SIG-M5 treated with dmso at 0.1 percent for 504 hours (cell line): Measurements from ENCODE around the gene ILDR2.

Experiments used
- DNase-seq: peaks from one replicate; lab custom pipeline; 2025; ENCODE audit not compliant: unreplicated experiment; lab: John Stamatoyannopoulos, UW

The ILDR2 gene

DNA sequence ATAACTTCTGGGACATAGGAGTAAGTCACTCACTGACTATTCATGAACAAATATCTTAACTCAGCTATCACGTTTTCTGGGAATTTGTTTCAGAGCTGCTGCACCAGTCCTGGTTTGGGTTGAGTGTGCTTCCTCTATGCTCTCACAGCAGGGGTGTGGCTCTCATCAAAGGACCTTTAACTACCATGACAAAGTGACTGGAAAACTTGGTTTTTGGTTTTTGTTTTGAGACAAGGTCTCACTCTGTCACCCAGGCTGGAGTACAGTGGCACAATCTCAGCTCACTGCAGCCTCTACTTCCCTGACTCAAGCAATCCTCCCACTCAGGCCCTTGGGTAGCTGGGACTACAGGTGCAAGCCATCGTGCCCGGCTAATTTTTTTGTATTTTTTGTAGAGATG, 4.1 kb downstream of the ILDR2 start:
- no peak for DNase-seq

DNA sequence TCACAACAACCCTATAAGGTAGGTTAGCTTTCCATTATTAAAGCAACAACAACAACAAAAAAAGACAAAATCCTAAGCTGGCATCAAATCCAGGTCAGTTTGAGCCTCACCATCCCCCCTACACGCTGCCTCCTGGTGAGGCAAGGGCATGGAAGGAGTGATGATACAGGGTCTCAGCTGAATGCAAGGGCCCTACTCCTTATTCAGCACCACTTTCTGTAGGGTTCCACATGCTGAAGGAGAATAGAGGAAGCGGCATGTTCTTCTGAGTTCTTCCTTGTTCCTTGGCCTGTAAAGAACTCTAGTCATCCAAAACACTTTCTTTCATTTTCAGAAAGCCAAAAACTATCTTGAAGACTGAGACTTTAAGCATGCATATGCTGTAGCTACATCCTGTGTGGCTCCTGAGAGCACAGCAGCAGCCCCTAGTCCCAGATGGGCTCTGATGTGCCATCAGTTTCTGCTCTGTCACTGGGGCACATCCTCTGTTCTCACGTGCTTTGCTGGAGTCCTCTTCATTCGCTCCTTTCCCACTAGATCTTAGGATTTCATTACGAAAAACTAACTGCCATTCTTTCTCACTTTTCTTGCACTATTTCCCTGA, 6.2 kb downstream of the ILDR2 start:
- DNase-seq, result no peak

DNA sequence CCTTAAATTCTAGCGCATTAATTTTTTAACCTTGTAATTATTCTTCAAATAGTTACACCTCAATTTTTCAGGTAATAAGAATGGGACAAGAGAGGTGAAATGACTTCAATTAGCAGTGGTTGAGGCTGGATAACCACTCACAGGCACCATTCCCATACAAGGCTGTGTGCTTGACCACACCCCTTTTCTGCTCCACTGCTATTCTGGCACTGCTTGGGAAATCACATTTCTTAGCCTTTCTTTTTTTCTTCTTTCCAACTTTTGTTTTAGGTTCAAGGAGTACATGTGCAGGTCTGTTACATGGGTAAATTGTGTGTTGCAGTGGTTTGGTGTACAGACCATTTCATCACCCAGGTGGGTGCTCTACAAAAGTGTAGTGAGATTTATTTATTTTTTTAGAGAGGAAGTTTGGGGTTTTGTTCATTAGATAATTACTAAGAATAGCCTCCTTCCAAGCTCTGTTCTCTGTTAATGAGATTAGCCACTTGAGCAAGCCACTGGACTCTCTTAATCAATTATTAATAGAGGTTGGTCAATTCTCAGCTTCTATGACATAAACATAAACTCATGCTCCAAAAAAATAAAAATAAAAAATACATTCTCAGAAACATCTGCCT, 14.4 kb downstream of the ILDR2 start:
- DNase-seq, result no peak

DNA sequence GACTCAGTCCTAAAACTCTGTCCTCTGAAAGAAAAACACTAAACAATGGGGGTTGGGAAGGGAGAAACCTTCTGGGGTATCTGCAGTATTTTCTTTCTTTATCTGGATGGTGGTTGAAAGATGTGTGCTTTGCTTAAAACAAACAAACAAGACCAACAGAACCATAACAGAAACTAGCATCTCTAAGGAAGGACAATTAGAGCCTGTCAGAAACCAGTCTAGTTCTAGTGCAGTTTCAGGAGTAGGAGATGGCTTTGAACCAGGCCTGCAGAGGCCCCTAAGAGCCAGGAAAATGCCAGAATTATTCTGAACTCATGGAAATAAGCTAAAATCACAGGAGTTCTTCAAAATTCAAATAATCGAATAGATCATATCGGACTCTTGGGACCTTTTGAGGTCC, 18.5 kb downstream of the ILDR2 start:
- DNase-seq, result no peak

DNA sequence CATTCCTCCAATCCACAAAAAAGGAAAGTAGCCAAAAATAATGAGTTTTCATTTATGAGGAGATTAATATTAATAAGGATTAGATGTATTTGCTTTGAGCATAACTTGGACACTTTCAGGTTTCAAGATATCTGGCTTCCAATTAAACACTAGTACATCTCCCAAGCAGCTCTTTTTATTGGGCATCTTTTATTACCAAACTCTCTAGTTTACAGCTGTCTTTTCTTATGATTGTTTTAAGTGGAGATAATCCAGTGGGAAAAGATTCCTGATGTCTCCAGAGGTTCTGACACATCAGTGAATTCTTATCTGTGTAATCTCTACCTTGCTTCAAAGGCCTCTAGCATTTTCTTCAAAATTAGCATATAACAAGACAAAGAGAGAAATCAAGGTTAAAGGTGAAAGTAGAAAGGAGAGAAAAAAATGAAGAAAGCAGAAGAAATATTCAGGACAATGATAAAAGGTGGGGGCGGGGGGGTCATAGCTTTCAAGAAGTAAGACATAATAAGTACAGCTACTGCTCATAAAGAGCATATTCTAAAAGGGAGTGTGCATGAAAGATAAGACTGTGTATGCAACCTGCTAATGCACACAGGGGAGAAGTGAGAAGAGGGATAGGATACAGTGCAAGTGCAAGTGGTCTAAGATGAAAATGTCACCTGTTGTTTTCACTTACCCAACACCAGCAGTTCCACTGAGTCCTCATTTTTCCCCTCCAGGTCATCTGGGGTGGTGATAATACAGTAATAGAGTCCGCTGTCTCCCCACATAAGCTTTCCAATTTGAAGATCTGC, 19.1 kb downstream of the ILDR2 start:
- no peak for DNase-seq

DNA sequence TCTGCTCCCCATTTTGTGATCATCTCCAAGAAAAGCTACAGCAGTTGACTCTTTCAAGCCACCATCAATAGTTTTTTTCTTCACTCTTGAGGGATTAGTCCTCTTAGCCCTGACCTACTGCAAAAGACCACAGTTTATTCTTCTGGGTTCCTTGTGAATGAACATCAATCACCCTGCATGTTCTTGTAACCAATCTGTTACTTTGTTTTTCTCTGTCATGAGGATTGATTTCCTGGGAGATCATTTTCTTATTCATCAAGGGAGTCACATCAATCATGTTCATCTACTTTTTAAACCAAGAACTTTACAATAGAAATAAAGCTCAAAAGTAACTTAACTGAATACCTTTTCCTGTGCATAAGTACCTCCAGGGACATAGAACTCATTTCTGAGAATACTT, 21.8 kb downstream of the ILDR2 start:
- DNase-seq, result no peak

DNA sequence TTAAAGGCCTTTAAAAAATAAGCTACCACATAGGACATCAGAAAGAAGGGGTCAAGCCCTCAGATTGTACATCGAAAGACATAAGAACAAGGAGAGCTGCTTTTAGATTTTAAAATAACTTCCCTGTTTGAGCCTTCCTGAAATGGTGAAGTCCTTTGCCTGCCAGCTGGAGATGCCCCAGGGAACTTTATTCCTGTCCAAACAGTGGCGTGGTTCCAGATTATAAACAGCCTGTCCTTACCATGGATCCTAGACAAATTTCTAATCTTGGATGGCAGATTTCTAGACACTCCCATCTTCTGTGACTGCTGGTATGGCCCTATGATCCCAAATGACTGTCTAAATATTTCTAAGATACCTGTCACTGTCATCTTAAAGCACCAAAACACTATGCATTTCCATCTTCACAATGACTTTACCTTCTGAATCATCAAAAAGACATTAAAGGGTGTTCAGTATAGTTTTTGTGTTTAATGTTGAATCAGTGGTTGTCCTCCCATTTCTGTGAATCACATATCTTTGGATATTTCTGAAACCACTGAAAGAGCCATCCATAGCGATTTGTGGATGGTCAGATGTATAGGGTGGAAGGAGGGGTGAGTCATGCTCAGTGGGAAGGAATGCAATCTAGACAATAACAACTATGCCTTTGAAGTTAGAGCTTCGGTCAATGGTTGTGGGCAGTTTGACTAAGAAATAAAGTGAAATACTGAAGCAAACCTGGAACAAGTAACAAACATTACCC, 23.2 kb downstream of the ILDR2 start:
- DNase-seq, result no peak

DNA sequence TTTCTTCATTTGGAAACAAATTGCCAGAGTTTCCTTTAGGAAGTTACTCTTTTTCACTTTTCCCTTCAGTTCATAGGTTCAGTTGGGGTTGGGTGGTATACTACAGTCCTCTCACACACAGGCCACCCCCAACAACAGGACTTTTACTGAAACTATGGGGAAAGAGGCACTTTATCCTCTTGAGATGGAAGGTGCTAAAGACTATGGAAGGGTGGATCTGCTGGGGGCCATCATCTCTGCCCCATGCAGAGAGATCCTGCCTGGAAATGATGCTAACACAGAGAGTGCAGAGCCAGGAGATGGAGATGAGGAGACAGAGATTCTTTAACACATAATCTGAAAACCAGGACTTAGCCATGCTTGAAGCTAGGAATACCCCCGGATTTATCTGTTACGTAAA, 24.3 kb downstream of the ILDR2 start:
- DNase-seq, result no peak

DNA sequence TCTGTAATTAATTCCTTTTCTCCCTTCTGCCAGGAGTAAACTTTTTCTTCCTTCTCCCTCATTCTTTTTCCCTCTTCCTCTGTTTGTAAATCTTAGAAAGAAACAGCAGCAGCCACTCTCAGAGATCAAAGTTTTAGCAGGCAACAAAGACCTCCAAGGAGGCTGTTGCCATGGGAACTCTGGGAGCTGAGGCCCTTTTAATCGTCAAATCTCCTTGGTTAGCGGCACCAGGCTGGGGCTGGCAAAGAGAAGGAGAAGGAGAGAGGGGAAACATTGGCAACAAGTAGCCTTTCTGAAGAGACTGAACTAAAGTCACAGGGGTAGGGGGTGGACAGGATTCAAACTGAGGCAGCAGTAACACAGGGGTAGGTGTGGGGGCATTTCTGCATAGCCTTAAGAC, 25.2 kb downstream of the ILDR2 start:
- no peak for DNase-seq

DNA sequence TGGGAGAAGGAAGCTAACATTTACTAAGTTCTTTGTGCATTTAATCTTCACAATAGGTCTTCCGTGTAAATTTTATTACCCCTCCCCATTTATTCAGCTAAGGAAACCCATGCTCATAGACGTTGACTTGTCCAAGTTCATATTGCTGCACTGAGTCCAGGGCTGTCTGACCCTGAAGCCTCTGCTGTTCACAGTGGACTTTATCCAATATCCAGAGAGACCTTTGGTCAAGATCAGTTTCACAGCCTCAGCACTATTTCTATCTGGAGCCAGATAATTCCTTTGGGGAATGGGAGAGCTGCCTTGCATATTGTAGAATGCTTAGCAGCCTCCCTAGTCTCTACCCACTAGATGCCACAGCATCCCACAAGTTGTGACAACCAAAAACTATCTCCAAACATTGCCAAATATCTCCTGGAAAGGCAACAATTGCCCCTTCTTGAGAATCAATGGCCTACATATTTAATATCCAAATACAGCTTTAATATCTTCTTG, 26.4 kb downstream of the ILDR2 start:
- no peak for DNase-seq

DNA sequence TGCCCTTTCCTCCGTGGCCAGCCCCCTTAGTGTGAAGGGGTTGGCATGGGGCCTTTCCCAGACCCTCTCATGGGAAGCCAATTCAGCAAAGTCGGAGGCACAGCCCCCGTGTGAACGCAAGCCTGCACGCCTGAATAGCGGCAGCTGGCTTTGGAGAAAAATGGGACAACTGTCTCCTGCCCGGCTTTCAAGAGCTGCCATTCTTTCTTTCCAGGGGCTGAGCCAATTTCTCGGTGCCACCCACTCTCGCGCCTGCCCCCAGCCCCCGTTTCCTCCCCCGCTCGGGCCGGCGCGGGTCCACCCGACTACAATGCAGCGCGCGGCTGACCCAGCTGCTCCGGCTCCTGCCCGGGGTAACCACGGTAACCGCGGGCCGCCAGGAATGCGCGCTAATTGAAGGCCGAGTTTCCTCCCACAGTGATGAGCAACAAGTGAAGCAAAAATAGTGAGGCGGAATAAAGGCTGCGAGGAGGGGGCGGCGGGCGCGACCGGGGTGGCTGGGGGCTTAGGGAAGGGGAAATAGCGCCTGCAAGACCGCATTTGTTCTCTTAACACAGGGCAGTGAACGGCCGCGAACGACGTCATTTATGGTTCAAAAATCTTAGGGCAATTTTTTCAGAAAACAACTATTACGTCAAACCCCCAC, 27.8 kb downstream of the ILDR2 start:
- DNase-seq, result no peak

DNA sequence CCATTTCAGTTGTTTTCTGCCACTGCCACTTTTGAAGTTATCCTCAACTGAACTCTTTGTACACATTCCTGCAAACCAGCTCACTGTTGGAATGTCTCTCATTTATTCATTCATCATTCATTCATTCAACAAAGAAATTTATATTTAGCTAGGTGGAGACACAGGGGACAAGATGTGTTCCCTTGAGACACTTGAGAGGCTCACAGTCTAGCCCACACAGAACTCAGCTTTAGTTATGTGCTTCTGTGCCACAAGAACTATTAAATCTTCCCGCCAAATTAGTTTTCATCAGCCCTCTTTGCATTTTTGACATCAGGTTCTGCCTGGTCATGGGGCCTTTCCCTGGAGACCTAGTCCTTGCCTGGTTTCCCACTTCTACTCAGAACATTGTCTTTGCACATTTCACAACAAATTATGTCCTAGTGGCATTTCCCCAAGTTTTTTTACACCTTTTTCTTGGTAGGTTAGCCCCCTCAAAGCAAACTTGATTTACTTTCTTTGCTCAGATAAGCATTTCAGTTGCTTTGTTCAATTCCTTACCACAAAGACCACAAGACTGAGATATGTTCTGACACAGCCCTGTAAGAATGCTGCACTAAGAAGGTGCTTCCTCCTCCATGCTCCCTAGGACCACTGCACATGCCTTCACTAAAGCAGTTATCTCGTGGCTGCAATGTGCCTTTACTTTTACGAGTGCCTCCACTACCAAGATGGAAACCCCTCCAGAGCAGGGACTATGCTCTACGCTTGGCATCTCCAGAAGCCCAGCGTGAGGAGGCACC, 31.0 kb downstream of the ILDR2 start:
- no peak for DNase-seq

DNA sequence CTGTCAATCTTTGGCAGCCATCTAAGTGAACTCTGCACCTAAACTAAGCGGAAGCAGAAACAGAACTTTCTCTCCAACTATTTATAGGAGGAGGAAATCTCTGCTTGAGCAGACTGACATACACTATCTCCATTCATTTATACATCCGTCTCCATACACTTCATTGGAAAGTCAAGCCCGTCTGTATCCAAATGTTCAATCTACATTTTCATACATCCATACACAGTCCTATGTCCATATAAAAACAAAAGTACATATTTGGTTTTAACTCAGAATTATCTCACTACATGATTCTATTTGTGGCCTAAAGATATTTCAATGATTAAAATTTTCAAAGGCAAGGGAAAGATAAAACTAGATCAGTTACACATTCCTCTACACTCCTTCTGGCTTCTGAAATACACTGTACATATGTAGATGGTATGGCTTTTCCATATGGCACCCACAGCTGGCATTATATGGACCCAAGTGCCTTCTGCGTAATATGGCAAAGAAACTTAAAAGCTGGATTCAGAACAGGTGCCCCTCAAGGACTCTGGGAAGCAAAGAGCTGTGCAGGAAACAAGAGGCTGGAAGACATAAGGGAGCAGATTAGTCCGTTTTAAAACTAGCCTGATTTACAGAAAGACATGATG, 35.5 kb downstream of the ILDR2 start:
- no peak for DNase-seq

DNA sequence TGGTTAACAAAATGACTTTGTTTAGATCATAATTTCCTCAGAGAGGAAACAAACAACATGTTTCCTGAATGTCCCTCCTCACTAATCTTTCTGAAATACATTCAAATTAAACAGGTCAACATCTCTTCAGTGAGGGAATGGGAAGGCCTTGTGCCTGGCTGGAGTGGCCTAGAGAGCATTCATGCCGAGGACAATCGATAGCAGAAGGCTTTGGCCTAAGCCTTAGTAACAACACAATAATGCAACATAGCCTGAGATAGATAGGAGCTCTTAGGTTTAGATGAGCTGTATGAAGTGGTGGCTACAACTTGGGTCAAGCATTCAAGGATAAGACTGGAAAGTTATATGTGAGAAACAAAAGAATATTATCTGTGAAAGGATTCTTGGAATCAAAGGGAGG, 37.4 kb downstream of the ILDR2 start:
- DNase-seq, result no peak

DNA sequence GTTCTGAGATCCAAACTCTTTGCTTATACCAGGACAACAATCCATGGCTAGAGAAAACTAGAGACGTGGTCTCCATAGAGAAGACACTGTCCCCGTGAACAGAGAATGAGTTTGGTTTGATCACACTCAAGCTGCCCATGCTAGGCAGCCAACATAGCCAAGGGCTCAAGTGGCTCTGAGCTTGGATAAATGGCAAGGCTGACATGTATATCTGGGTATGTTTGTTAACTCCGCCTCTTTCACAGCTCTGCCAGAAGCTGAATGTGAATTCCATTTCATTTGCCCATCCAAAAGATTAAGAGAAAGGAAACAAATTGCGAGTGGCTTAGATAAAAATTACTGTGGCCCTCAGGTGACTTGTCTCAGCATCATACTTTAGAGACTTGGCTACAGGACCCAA, 38.0 kb downstream of the ILDR2 start:
- no peak for DNase-seq

DNA sequence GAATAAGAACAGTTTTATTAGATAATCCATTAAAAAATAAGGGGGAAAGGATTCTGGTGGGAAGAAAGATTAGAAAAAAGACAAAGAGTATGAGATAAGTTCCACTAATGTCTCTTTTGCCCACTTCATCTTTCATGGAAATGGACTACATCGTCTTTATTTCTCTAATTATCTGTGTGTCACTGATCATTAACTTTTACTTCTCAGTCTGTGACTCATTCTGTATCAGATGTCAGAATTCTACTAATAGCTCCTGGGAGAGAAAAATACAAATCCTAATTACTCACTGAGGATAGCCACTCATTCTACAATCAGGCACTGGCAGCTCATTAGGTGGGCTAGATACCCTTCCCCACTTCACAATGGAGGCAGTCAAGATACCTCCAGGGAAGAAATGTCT, 41.7 kb downstream of the ILDR2 start:
- DNase-seq, result no peak

DNA sequence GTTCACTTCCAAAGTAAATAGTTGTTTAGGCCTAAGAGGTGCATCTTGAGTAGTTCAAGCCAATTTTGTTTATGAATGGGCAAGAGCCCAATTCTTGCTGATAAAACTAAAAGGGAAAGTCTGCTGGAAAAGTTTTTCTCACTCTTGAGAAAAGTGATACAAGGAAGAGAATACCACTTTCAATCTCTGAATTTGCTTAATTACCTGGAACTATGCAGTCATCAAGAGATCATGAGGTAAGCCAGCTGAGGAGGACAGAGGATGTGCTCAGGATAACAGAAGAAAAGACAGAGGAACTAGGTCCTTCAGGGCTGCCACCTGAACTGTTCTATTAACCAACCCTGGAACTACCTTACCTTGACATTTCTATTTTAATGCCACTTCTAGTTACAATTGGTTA, 42.2 kb downstream of the ILDR2 start:
- no peak for DNase-seq

DNA sequence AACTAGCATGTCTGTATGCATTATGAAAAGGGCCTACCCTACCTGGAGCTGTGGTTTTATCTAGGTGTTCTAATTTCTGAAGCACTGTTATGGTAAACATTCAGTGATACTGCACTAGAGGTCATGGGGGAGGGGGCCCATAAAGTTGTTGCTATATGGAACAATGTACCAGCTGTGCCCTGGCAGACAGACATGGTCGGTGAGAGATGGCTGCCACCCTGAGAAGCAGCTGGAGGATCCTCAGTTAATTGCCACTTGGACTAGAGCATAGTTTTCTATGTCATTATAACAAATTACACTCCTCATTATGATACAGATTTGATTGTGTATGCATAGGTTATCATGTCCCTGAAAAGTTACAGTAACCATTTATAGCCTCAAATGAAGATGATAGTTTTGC, 45.4 kb downstream of the ILDR2 start:
- DNase-seq, result no peak

DNA sequence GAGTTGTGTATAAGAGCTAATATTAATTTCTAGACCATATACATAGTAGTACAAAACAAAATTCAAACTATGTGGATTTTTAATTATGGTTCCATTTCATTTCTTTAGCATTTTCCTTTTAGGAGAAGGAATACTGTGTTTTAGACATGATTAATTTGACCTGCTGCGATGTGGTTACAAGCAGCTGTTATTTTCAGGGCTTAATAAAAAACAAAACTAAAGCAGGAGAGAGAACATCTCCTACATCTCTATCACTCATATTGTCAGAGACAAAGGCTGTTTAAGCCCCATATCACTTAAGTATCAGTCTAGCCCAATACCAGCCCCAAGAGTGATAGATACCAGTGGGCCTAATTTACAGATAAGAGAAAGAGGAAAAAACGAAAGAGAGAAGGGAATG, 47.6 kb downstream of the ILDR2 start:
- DNase-seq, result no peak
